AG10803 (cell line): ENCODE measurements around the gene SCN10A.
A peak's percentile ranks its signal among the peaks of the same experiment; 100 is the strongest.

Experiments used
- DNase-seq: peaks from one replicate; pipeline ENCODE4 v3.0.0; 2010; ENCODE audit warnings: low read depth
- H3K4me3 ChIP-seq: 2 replicates; pipeline ENCODE4 v1.5.1; 2011; ENCODE audit warnings: mild to moderate bottlenecking, low read length, control low read depth
- CTCF ChIP-seq: conservative IDR thresholded peaks from 2 replicates; pipeline ENCODE4 v1.5.1; 2011; ENCODE audit warnings: mild to moderate bottlenecking, low read length, control low read depth, inconsistent platforms

SCN10A gene

GRCh38 chr3:38739396-38739689, 76.7 kb downstream of the SCN10A start:
- DNase-seq: no peak
- TF ChIP-seq CTCF: no peak

GRCh38 chr3:38738630-38739395, 77.2 kb downstream of the SCN10A start:
- H3K4me3 ChIP-seq: no peak overlapping the region
- TF ChIP-seq CTCF: peak; percentile 61
- peak; percentile 19 for DNase-seq

More at GRCh38 chr3:38739396-38739689, 76.7 kb downstream of the SCN10A start:
- H3K4me3 ChIP-seq: no peak overlapping the region

- no peak for TF ChIP-seq CTCF
- no peak overlapping the region for H3K4me3 ChIP-seq
- no peak for DNase-seq
These were observed 84.5 kb downstream of the SCN10A start for GRCh38 chr3:38731522-38731921.

GRCh38 chr3:38730281-38730680, 85.7 kb downstream of the SCN10A start:
- no peak overlapping the region for H3K4me3 ChIP-seq
- TF ChIP-seq CTCF: no peak
- peak; percentile 13 for DNase-seq

- no peak overlapping the region for H3K4me3 ChIP-seq
- TF ChIP-seq CTCF: no peak
- no peak for DNase-seq
These were observed 88.0 kb downstream of the SCN10A start for GRCh38 chr3:38728008-38728407.

GRCh38 chr3:38726751-38727150, 89.3 kb downstream of the SCN10A start:
- no peak for TF ChIP-seq CTCF
- H3K4me3 ChIP-seq: no peak overlapping the region
- no peak for DNase-seq

GRCh38 chr3:38725726-38726419, 90.1 kb downstream of the SCN10A start:
- DNase-seq: peak; percentile 18
- no peak for TF ChIP-seq CTCF
- no peak overlapping the region for H3K4me3 ChIP-seq
